Liver (tissue), 3 donors: ENCODE measurements around the gene ZCCHC4.

Experiments used
- ATF3 ChIP-seq: IDR thresholded peaks from 2 replicates; pipeline ENCODE4 v1.6.1; 2016; ENCODE audit warnings: antibody characterized with exemption
- CTCF ChIP-seq: fragments of 150-350 bp; IDR thresholded peaks from 2 replicates; pipeline ENCODE4 v1.5.1; 2017; ENCODE audit warnings: improper control_type of control experiment, low read depth, low read length; ENCODE audit not compliant: missing input control
- FOXA1 ChIP-seq: IDR thresholded peaks from 2 replicates; pipeline ENCODE4 v1.6.1; 2016; ENCODE audit warnings: antibody characterized with exemption
- HNF4A ChIP-seq, 2 donors: conservative IDR thresholded peaks; 2 replicates each; pipeline ENCODE4 v1.6.1; 2016; ENCODE audit warnings: antibody characterized with exemption in 2 of 2, mild to moderate bottlenecking in 2 of 2
- JUND ChIP-seq, 2 donors: IDR thresholded peaks; 2 replicates each; pipeline ENCODE4 v1.6.1; 2016; ENCODE audit warnings: antibody characterized with exemption in 2 of 2
- RAD21 ChIP-seq, 2 donors: IDR thresholded peaks; 2 replicates each; pipeline ENCODE4 v1.6.1; 2016; ENCODE audit warnings: antibody characterized with exemption in 2 of 2, mild to moderate bottlenecking in 2 of 2
- REST ChIP-seq: IDR thresholded peaks from 2 replicates; pipeline ENCODE4 v1.6.1; 2016; ENCODE audit warnings: antibody characterized with exemption, mild to moderate bottlenecking
- TAF1 ChIP-seq: conservative IDR thresholded peaks from 2 replicates; pipeline ENCODE4 v1.6.1; 2016; ENCODE audit warnings: antibody characterized with exemption, mild to moderate bottlenecking
- YY1 ChIP-seq: IDR thresholded peaks from 2 replicates; pipeline ENCODE4 v1.6.1; 2016; ENCODE audit warnings: antibody characterized with exemption, mild to moderate bottlenecking
- ZBTB33 ChIP-seq: IDR thresholded peaks from 2 replicates; pipeline ENCODE4 v1.6.1; 2016; ENCODE audit warnings: antibody characterized with exemption
- TF ChIP-seq, protein P1 (sequence below): IDR thresholded peaks from 2 replicates; pipeline ENCODE4 v1.6.1; 2016; ENCODE audit warnings: antibody characterized with exemption
- donor health status: healthy.
- donor health status: healthy.

GRCh38 chr4:25320336-25320735 is 7.8 kb downstream of the ZCCHC4 start:
- no peak for TF ChIP-seq CTCF
- TF ChIP-seq, protein P1, sequence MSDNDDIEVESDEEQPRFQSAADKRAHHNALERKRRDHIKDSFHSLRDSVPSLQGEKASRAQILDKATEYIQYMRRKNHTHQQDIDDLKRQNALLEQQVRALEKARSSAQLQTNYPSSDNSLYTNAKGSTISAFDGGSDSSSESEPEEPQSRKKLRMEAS = no peak
- no peak for TF ChIP-seq ZBTB33
- TF ChIP-seq TAF1 = no peak
- no peak for TF ChIP-seq FOXA1
- no peak for TF ChIP-seq REST
- TF ChIP-seq JUND (IDR thresholded peaks at IDR 0.05) = no peak
- no peak for TF ChIP-seq ATF3
- TF ChIP-seq YY1 = no peak
- TF ChIP-seq HNF4A (conservative IDR thresholded peaks at IDR 0.05) = no peak
- no peak for TF ChIP-seq RAD21 (IDR thresholded peaks at IDR 0.05)
